IMR-90 (cell line): ENCODE data around the gene GNA14. TPM values are rescaled to one million over a fixed set of nuclear protein-coding genes. Genes with fewer than 3 reads are reported as not detected.

Source experiments
- ATAC-seq: fragments of 200-7000 bp; cut with Tn5 transposase; 2 replicates; pipeline ENCODE4 v1.9.1; 2020; ENCODE audit warnings: low read depth, mild to moderate bottlenecking, moderate library complexity
- BruUV-seq: library from RNA; stranded (reverse); fragments of 400-500 nt; replicated peaks from 2 replicates; lab custom pipeline; 2021; lab: Mats Ljungman, UMichigan
- CTCF ChIA-PET: fragments of 300-600 bp; formaldehyde crosslinking; extraction: SDS; loops from one replicate; lab custom pipeline; 2021; ENCODE audit warnings: antibody characterized with exemption; lab: Yijun Ruan, JAX
- POLR2A ChIA-PET: fragments of 300-600 bp; sonication (Branson Sonifier 250); formaldehyde crosslinking; loops from one replicate; lab custom pipeline; 2022; ENCODE audit warnings: antibody characterized with exemption; ENCODE audit not compliant: unreplicated experiment; lab: Charles Lee
- DNase-seq: peaks from one replicate; pipeline ENCODE4 v3.0.0; 2013
- H2AFZ ChIP-seq: replicated peaks from 2 replicates; pipeline ENCODE3; 2013; ENCODE audit warnings: low read length, mild to moderate bottlenecking; ENCODE audit not compliant: poor library complexity
- H2AK5ac ChIP-seq: 2 replicates; pipeline ENCODE4 v1.6.1; 2013; ENCODE audit warnings: low read depth, low read length, inconsistent platforms
- H2AK9ac ChIP-seq: replicated peaks from 2 replicates; pipeline ENCODE3; 2013; ENCODE audit warnings: mild to moderate bottlenecking, low read depth, low read length, moderate library complexity; ENCODE audit not compliant: poor library complexity
- H2BK120ac ChIP-seq: 2 replicates; pipeline ENCODE4 v1.6.1; 2013; ENCODE audit warnings: low read depth, low read length, inconsistent platforms
- H2BK15ac ChIP-seq: 3 replicates; pipeline ENCODE4 v1.6.1; 2013; ENCODE audit warnings: low read depth, low read length, inconsistent platforms
- H2BK20ac ChIP-seq: 2 replicates; pipeline ENCODE4 v1.6.1; 2013; ENCODE audit warnings: low read depth, mild to moderate bottlenecking, inconsistent platforms, low read length, moderate library complexity
- H2BK5ac ChIP-seq: 2 replicates; pipeline ENCODE4 v1.6.1; 2013; ENCODE audit warnings: mild to moderate bottlenecking, low read depth, low read length, inconsistent platforms; ENCODE audit not compliant: poor library complexity, severe bottlenecking
- H3K14ac ChIP-seq: replicated peaks from 2 replicates; pipeline ENCODE4 v1.6.1; 2013; ENCODE audit warnings: low read depth, low read length, inconsistent platforms
- H3K18ac ChIP-seq: 2 replicates; pipeline ENCODE4 v1.6.1; 2013; ENCODE audit warnings: low read depth, low read length, control low read depth
- H3K23ac ChIP-seq: 2 replicates; pipeline ENCODE4 v1.6.1; 2013; ENCODE audit warnings: low read depth, low read length, inconsistent platforms
- H3K27ac ChIP-seq: 2 replicates; pipeline ENCODE4 v1.5.1; 2013; ENCODE audit warnings: mild to moderate bottlenecking, control low read depth, low read length; ENCODE audit not compliant: insufficient read depth
- H3K27me3 ChIP-seq: 2 replicates; pipeline ENCODE4 v1.6.1; 2013; ENCODE audit warnings: low read length; ENCODE audit not compliant: control insufficient read depth, insufficient read depth
- H3K36me3 ChIP-seq: 2 replicates; pipeline ENCODE4 v1.6.1; 2013; ENCODE audit warnings: low read length, mixed read lengths; ENCODE audit not compliant: control insufficient read depth, insufficient read depth
- H3K4ac ChIP-seq: 2 replicates; pipeline ENCODE4 v1.6.1; 2013; ENCODE audit warnings: low read depth, low read length, inconsistent platforms
- H3K4me1 ChIP-seq: 2 replicates; pipeline ENCODE4 v1.6.1; 2013; ENCODE audit warnings: low read length, mixed read lengths; ENCODE audit not compliant: control insufficient read depth, insufficient read depth
- H3K4me2 ChIP-seq: 2 replicates; pipeline ENCODE4 v1.6.1; 2013; ENCODE audit warnings: low read depth, mild to moderate bottlenecking, control low read depth, low read length, moderate library complexity
- H3K4me3 ChIP-seq: 2 replicates; pipeline ENCODE4 v1.5.1; 2013; ENCODE audit warnings: low read depth, mild to moderate bottlenecking, control low read depth, low read length, moderate library complexity; ENCODE audit not compliant: insufficient read depth
- H3K56ac ChIP-seq: 2 replicates; pipeline ENCODE4 v1.6.1; 2013; ENCODE audit warnings: low read length, inconsistent platforms; ENCODE audit not compliant: insufficient read depth; ENCODE audit errors: extremely low read depth
- H3K79me1 ChIP-seq, 2 experiments: 2 replicates each; pipeline ENCODE4 v1.6.1; 2013; ENCODE audit warnings: low read length in 2 of 2, inconsistent platforms in 1 of 2, low read depth in 1 of 2
- H3K9ac ChIP-seq: 2 replicates; pipeline ENCODE4 v1.6.1; 2013; ENCODE audit warnings: low read depth, low read length, control low read depth
- H3K9me1 ChIP-seq: 2 replicates; pipeline ENCODE4 v1.6.1; 2013; ENCODE audit warnings: low read length, inconsistent platforms; ENCODE audit not compliant: insufficient read depth
- H3K9me3 ChIP-seq: 2 replicates; pipeline ENCODE4 v1.6.1; 2013; ENCODE audit warnings: low read length; ENCODE audit not compliant: control insufficient read depth, insufficient read depth
- H4K20me1 ChIP-seq: 2 replicates; pipeline ENCODE4 v1.6.1; 2013; ENCODE audit warnings: low read length, inconsistent platforms; ENCODE audit not compliant: insufficient read depth
- H4K5ac ChIP-seq: 2 replicates; pipeline ENCODE4 v1.6.1; 2013; ENCODE audit warnings: mild to moderate bottlenecking, low read depth, low read length, control low read depth
- H4K8ac ChIP-seq, 2 experiments: 2 replicates each; pipeline ENCODE4 v1.6.1; 2013; ENCODE audit warnings: low read depth in 2 of 2, low read length in 2 of 2, control low read depth in 1 of 2, inconsistent platforms in 1 of 2
- H4K91ac ChIP-seq: 2 replicates; pipeline ENCODE4 v1.6.1; 2013; ENCODE audit warnings: low read depth, low read length, inconsistent platforms; ENCODE audit not compliant: insufficient read depth
- BHLHE40 ChIP-seq: fragments of 150-350 bp; IDR thresholded peaks from 2 replicates; pipeline ENCODE4 v1.6.1; 2016; ENCODE audit warnings: mild to moderate bottlenecking, low read depth, low read length
- CEBPB ChIP-seq: IDR thresholded peaks from 2 replicates; pipeline ENCODE4 v1.6.1; 2012; ENCODE audit warnings: low read depth, low read length, improper control_type of control experiment
- CHD1 ChIP-seq: IDR thresholded peaks from 2 replicates; pipeline ENCODE4 v1.6.1; 2012; ENCODE audit warnings: low read depth, low read length, improper control_type of control experiment
- FOS ChIP-seq: fragments of 150-350 bp; IDR thresholded peaks from 2 replicates; pipeline ENCODE4 v1.6.1; 2016; ENCODE audit warnings: low read depth, low read length
- MAFK ChIP-seq: IDR thresholded peaks from 2 replicates; pipeline ENCODE4 v1.6.1; 2012; ENCODE audit warnings: low read depth, low read length, improper control_type of control experiment
- MAZ ChIP-seq: IDR thresholded peaks from 2 replicates; pipeline ENCODE4 v1.6.1; 2012; ENCODE audit warnings: low read depth, mild to moderate bottlenecking, low read length, improper control_type of control experiment, moderate library complexity, borderline replicate concordance
- MXI1 ChIP-seq: IDR thresholded peaks from 2 replicates; pipeline ENCODE4 v1.6.1; 2012; ENCODE audit warnings: low read depth, mild to moderate bottlenecking, low read length, moderate library complexity, borderline replicate concordance
- NFE2L2 ChIP-seq: fragments of 150-350 bp; IDR thresholded peaks from 2 replicates; pipeline ENCODE4 v1.6.1; 2016; ENCODE audit warnings: low read depth, mild to moderate bottlenecking, low read length
- POLR2A ChIP-seq: IDR thresholded peaks from 2 replicates; pipeline ENCODE4 v1.6.1; 2012; ENCODE audit warnings: mild to moderate bottlenecking, low read depth, low read length
- RAD21 ChIP-seq: IDR thresholded peaks from 2 replicates; pipeline ENCODE4 v1.6.1; 2012; ENCODE audit warnings: low read length, improper control_type of control experiment
- RCOR1 ChIP-seq: IDR thresholded peaks from 2 replicates; pipeline ENCODE4 v1.6.1; 2012; ENCODE audit warnings: mild to moderate bottlenecking, low read length, improper control_type of control experiment; ENCODE audit not compliant: insufficient replicate concordance
- RFX5 ChIP-seq: IDR thresholded peaks from 2 replicates; pipeline ENCODE4 v1.8.0; 2012; ENCODE audit warnings: low read depth, mild to moderate bottlenecking, low read length, moderate library complexity
- SMC3 ChIP-seq: fragments of 150-350 bp; IDR thresholded peaks from 2 replicates; pipeline ENCODE4 v1.6.1; 2016; ENCODE audit warnings: low read depth, mild to moderate bottlenecking, antibody characterized with exemption, low read length, moderate library complexity
- WGBS, 2 experiments: methylation state at CpG; one replicate each; pipeline versions ENCODE4 v1.1.5 to v1.1.7; 2013; ENCODE audit warnings: missing lambda C conversion rate in 2 of 2; ENCODE audit not compliant: insufficient read length in 1 of 2; ENCODE audit errors: extremely low coverage in 2 of 2; 5-methylcytosine and 5-hydroxymethylcytosine counted together
- dilution Hi-C: fragments of 300-500 bp; cut with HindIII; formaldehyde crosslinking; loops from one replicate; pipeline ENCODE4 v1.14.3; 2018; ENCODE audit warnings: low sequenced_read_pairs; ENCODE audit not compliant: unreplicated experiment
- in situ Hi-C: fragments of 300-500 bp; cut with MboI; formaldehyde crosslinking; loops from 3 replicates; pipeline ENCODE4 v1.14.3; 2019; ENCODE audit warnings: low sequenced_read_pairs, inconsistent platforms, mixed read lengths
- intact Hi-C: fragments of 100-400 bp; cut with micrococcal nuclease; formaldehyde crosslinking; loops from 2 replicates; pipeline ENCODE4 v1.10.0; 2022
- polyA plus RNA-seq, 3 experiments: library from polyadenylated mRNA; depleted of rRNA; stranded (reverse); fragments of >200 nt; gene quantifications; 2 replicates each; pipeline ENCODE4 v1.2.3, GENCODE V29; 2012; ENCODE audit warnings: low replicate concordance in 1 of 3
- total RNA-seq: library from RNA; depleted of rRNA; stranded (reverse); fragments of >200 nt; gene quantifications from 2 replicates; pipeline ENCODE4 v1.2.3, GENCODE V29; 2012
- TF ChIP-seq, protein P1 (sequence below): fragments of 150-350 bp; IDR thresholded peaks from 2 replicates; pipeline ENCODE4 v1.6.1; 2016; ENCODE audit warnings: low read depth, mild to moderate bottlenecking, low read length, moderate library complexity, borderline replicate concordance
- TF ChIP-seq, protein P2 (sequence below): fragments of 150-350 bp; IDR thresholded peaks from 2 replicates; pipeline ENCODE4 v1.6.1; 2017; ENCODE audit warnings: mild to moderate bottlenecking, antibody characterized with exemption, low read length, low read depth
- TF ChIP-seq, protein P3 (sequence below): conservative IDR thresholded peaks from 2 replicates; pipeline ENCODE4 v1.5.1; 2012; ENCODE audit warnings: mild to moderate bottlenecking, low read depth, low read length, improper control_type of control experiment

GNA14 gene
- total and polyA plus RNA-seq, 2 of the 4 experiments (the other 2 are of a cell fraction), result under 0.01 to 0.03 TPM

DNA sequence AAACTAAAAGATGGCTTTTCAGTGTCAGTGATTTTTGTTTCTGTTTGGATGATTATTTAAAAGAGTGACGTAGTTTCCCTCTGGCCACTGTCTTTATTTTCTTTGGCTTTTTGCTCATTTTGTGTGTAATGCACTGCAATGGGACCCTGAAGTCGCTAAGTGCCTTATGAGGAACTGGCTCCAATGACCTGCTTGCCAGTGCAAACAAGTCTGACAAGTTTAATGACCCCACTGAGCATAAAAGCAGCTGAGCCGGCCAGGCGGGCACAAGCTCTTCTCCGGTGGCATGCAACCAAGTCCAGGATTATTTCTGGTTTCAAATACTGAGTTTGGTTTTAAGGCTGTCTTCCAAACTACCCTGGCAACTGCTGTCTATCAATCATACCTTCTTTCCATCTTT is 15.6 kb upstream of the GNA14 start:
- Histone ChIP-seq H3K4me1 (peaks cover 2% of the 10 kb centered on the region; the same call in 1 of the 2 replicates), H3K27me3 (peaks cover 9% of the 10 kb centered on the region; the same call in 1 of the 2 replicates), H3K79me1 (no peaks in the 10 kb centered on the region), H3K27ac (no peak overlapping the region), H3K4me2 (peak overlapping the region; percentile 50), H2AK9ac (no peak overlapping the region), H2BK20ac (no peak overlapping the region), H4K8ac (no peak overlapping the region), H3K14ac (no peak overlapping the region), H3K9me1 (no peaks in the 10 kb centered on the region), H3K4me3 (no peak overlapping the region), H4K91ac (no peak overlapping the region), H3K9me3 (no peaks in the 10 kb centered on the region), H4K5ac (no peak overlapping the region), H3K4ac (no peak overlapping the region), H3K36me3 (no peaks in the 10 kb centered on the region), H2AK5ac (no peak overlapping the region), H3K56ac (no peak overlapping the region), H2AFZ (no peak overlapping the region), H3K23ac (no peak overlapping the region), H2BK15ac (no peak overlapping the region), H3K9ac (no peak overlapping the region), H2BK5ac (no peak overlapping the region), H2BK120ac (no peak overlapping the region), H4K20me1 (no peaks in the 10 kb centered on the region), H3K18ac (no peak overlapping the region)
- DNase-seq, result peak; percentile 16
- ChIA-PET CTCF (interaction anchor here (1.0 kb wide), 1 partner anchor 87 kb away, joined by 4 read pairs; no protein-coding TSS in a partner anchor), POLR2A (no interaction called here)
- dilution Hi-C loops, result no loop called here
- TF ChIP-seq CHD1 (no peak), NFE2L2 (no peak), SMC3 (no peak), MAZ (no peak), POLR2A (no peak), CEBPB (no peak), RFX5 (no peak), BHLHE40 (no peak), FOS (no peak), RCOR1 (no peak), MAFK (no peak), RAD21 (no peak), MXI1 (no peak)
- TF ChIP-seq, protein P1, sequence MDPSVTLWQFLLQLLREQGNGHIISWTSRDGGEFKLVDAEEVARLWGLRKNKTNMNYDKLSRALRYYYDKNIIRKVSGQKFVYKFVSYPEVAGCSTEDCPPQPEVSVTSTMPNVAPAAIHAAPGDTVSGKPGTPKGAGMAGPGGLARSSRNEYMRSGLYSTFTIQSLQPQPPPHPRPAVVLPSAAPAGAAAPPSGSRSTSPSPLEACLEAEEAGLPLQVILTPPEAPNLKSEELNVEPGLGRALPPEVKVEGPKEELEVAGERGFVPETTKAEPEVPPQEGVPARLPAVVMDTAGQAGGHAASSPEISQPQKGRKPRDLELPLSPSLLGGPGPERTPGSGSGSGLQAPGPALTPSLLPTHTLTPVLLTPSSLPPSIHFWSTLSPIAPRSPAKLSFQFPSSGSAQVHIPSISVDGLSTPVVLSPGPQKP, result no peak
- TF ChIP-seq, protein P2, sequence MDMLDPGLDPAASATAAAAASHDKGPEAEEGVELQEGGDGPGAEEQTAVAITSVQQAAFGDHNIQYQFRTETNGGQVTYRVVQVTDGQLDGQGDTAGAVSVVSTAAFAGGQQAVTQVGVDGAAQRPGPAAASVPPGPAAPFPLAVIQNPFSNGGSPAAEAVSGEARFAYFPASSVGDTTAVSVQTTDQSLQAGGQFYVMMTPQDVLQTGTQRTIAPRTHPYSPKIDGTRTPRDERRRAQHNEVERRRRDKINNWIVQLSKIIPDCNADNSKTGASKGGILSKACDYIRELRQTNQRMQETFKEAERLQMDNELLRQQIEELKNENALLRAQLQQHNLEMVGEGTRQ, result no peak
- TF ChIP-seq, protein P3, sequence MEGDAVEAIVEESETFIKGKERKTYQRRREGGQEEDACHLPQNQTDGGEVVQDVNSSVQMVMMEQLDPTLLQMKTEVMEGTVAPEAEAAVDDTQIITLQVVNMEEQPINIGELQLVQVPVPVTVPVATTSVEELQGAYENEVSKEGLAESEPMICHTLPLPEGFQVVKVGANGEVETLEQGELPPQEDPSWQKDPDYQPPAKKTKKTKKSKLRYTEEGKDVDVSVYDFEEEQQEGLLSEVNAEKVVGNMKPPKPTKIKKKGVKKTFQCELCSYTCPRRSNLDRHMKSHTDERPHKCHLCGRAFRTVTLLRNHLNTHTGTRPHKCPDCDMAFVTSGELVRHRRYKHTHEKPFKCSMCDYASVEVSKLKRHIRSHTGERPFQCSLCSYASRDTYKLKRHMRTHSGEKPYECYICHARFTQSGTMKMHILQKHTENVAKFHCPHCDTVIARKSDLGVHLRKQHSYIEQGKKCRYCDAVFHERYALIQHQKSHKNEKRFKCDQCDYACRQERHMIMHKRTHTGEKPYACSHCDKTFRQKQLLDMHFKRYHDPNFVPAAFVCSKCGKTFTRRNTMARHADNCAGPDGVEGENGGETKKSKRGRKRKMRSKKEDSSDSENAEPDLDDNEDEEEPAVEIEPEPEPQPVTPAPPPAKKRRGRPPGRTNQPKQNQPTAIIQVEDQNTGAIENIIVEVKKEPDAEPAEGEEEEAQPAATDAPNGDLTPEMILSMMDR, result no peak
- WGBS, 2 experiments, result 29% methylated on average over 1 of the region's 5 CpGs; no CpG with 5 or more reads in 1 of the 2 experiments
- no TSS peak for BruUV-seq
- ATAC-seq, result peak; percentile 32
- intact Hi-C loops, result loop anchor here (2.0 to 5.0 kb wide), 2 partner anchors 87 to 374 kb away; no protein-coding TSS in a partner anchor
- in situ Hi-C loops, result no loop called here
